ENCODE measurements around the gene SYT14. TPM values are rescaled to one million over a fixed set of nuclear protein-coding genes. Genes with fewer than 3 reads are reported as not detected.

Gene SYT14
- total and polyA plus RNA-seq, 2 of the 4 experiments (the other 2 are of a cell fraction): 0.14 to 1.3 TPM

- ATAC-seq (ENCODE audit: low read depth) (no peak), DNase-seq (no peak)
- Histone ChIP-seq H3K79me1 (ENCODE audit: low read depth in 1 of 2, low read length in 2 of 2) (no peaks in the 10 kb centered on the region), H3K9me1 (ENCODE audit: insufficient read depth, low read length) (no peaks in the 10 kb centered on the region), H2BK120ac (ENCODE audit: low read depth, low read length) (no peak overlapping the region), H3K9me3 (ENCODE audit: control insufficient read depth, insufficient read depth, low read length) (peaks cover 2% of the 10 kb centered on the region), H2AK9ac (replicated peaks; ENCODE audit: low read depth, low read length, poor library complexity) (no peak overlapping the region), H3K18ac (ENCODE audit: low read depth, low read length) (no peak overlapping the region), H4K5ac (ENCODE audit: low read depth, low read length) (no peak overlapping the region), H3K4me3 (ENCODE audit: insufficient read depth, low read depth, low read length) (no peak overlapping the region), H4K91ac (ENCODE audit: insufficient read depth, low read depth, low read length) (no peak overlapping the region), H4K20me1 (ENCODE audit: insufficient read depth, low read length) (no peaks in the 10 kb centered on the region), H2BK15ac (ENCODE audit: low read depth, low read length) (no peak overlapping the region), H3K4me1 (ENCODE audit: control insufficient read depth, insufficient read depth, low read length) (no peaks in the 10 kb centered on the region), H3K9ac (ENCODE audit: low read depth, low read length) (no peak overlapping the region), H2BK20ac (ENCODE audit: low read depth, low read length) (no peak overlapping the region), H3K36me3 (ENCODE audit: control insufficient read depth, insufficient read depth, low read length) (no peaks in the 10 kb centered on the region), H3K14ac (replicated peaks; ENCODE audit: low read depth, low read length) (no peak overlapping the region), H2AFZ (replicated peaks; ENCODE audit: low read length, poor library complexity) (no peak overlapping the region), H4K8ac (ENCODE audit: low read depth in 2 of 2, low read length in 2 of 2) (no peak overlapping the region), H3K4ac (ENCODE audit: low read depth, low read length) (no peak overlapping the region), H3K56ac (ENCODE audit: extremely low read depth, insufficient read depth, low read length) (no peak overlapping the region), H3K27ac (ENCODE audit: insufficient read depth, low read length) (no peak overlapping the region), H3K23ac (ENCODE audit: low read depth, low read length) (no peak overlapping the region), H3K4me2 (ENCODE audit: low read depth, low read length) (no peak overlapping the region), H2AK5ac (ENCODE audit: low read depth, low read length) (no peak overlapping the region), H3K27me3 (ENCODE audit: control insufficient read depth, insufficient read depth, low read length) (peaks cover 1% of the 10 kb centered on the region; the same call in 1 of the 2 replicates), H2BK5ac (ENCODE audit: low read depth, low read length, poor library complexity, severe bottlenecking) (no peak overlapping the region)
- TF ChIP-seq RFX5 (IDR thresholded peaks at IDR 0.05; ENCODE audit: low read depth, low read length): no peak
- TF ChIP-seq POLR2A (IDR thresholded peaks at IDR 0.05; ENCODE audit: low read depth, low read length): no peak
- TF ChIP-seq MAFK (IDR thresholded peaks at IDR 0.05; ENCODE audit: low read depth, low read length): no peak
- no peak for TF ChIP-seq RAD21 (IDR thresholded peaks at IDR 0.05; ENCODE audit: low read length)
- no peak for TF ChIP-seq SMC3 (IDR thresholded peaks at IDR 0.05; ENCODE audit: low read depth, low read length)
- TF ChIP-seq, protein P1, sequence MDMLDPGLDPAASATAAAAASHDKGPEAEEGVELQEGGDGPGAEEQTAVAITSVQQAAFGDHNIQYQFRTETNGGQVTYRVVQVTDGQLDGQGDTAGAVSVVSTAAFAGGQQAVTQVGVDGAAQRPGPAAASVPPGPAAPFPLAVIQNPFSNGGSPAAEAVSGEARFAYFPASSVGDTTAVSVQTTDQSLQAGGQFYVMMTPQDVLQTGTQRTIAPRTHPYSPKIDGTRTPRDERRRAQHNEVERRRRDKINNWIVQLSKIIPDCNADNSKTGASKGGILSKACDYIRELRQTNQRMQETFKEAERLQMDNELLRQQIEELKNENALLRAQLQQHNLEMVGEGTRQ (IDR thresholded peaks at IDR 0.05; ENCODE audit: low read depth, low read length): no peak
- TF ChIP-seq MAZ (IDR thresholded peaks at IDR 0.05; ENCODE audit: borderline replicate concordance, low read depth, low read length): no peak
- TF ChIP-seq, protein P2, sequence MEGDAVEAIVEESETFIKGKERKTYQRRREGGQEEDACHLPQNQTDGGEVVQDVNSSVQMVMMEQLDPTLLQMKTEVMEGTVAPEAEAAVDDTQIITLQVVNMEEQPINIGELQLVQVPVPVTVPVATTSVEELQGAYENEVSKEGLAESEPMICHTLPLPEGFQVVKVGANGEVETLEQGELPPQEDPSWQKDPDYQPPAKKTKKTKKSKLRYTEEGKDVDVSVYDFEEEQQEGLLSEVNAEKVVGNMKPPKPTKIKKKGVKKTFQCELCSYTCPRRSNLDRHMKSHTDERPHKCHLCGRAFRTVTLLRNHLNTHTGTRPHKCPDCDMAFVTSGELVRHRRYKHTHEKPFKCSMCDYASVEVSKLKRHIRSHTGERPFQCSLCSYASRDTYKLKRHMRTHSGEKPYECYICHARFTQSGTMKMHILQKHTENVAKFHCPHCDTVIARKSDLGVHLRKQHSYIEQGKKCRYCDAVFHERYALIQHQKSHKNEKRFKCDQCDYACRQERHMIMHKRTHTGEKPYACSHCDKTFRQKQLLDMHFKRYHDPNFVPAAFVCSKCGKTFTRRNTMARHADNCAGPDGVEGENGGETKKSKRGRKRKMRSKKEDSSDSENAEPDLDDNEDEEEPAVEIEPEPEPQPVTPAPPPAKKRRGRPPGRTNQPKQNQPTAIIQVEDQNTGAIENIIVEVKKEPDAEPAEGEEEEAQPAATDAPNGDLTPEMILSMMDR (conservative IDR thresholded peaks at IDR 0.05; ENCODE audit: low read depth, low read length): no peak
- TF ChIP-seq NFE2L2 (IDR thresholded peaks at IDR 0.05; ENCODE audit: low read depth, low read length): no peak
- no peak for TF ChIP-seq MXI1 (IDR thresholded peaks at IDR 0.05; ENCODE audit: borderline replicate concordance, low read depth, low read length)
- no peak for TF ChIP-seq CEBPB (IDR thresholded peaks at IDR 0.05; ENCODE audit: low read depth, low read length)
- no peak for TF ChIP-seq CHD1 (IDR thresholded peaks at IDR 0.05; ENCODE audit: low read depth, low read length)
- TF ChIP-seq RCOR1 (IDR thresholded peaks at IDR 0.05; ENCODE audit: insufficient replicate concordance, low read length): no peak
- TF ChIP-seq, protein P3, sequence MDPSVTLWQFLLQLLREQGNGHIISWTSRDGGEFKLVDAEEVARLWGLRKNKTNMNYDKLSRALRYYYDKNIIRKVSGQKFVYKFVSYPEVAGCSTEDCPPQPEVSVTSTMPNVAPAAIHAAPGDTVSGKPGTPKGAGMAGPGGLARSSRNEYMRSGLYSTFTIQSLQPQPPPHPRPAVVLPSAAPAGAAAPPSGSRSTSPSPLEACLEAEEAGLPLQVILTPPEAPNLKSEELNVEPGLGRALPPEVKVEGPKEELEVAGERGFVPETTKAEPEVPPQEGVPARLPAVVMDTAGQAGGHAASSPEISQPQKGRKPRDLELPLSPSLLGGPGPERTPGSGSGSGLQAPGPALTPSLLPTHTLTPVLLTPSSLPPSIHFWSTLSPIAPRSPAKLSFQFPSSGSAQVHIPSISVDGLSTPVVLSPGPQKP (IDR thresholded peaks at IDR 0.05; ENCODE audit: borderline replicate concordance, low read depth, low read length): no peak
- no peak for TF ChIP-seq BHLHE40 (IDR thresholded peaks at IDR 0.05; ENCODE audit: low read depth, low read length)
- no peak for TF ChIP-seq FOS (IDR thresholded peaks at IDR 0.05; ENCODE audit: low read depth, low read length)
- intact Hi-C loops (cut with micrococcal nuclease): no loop called here
- no CpG with 5 or more reads among the region's 3 CpGs for WGBS, 2 experiments (ENCODE audit: extremely low coverage in 2 of 2, insufficient read length in 1 of 2)
- BruUV-seq (replicated peaks): no TSS peak
- ChIA-PET CTCF (no interaction called here), POLR2A (ENCODE audit: unreplicated experiment) (no interaction called here)
- in situ Hi-C loops (cut with MboI; ENCODE audit: low sequenced_read_pairs): no loop called here
- dilution Hi-C loops (cut with HindIII; ENCODE audit: low sequenced_read_pairs, unreplicated experiment): no loop called here
Observed at GRCh38 chr1:210200124-210200736, 262.2 kb downstream of the SYT14 start.
